Measurements from ENCODE around the gene JPH4.
A peak's percentile ranks its signal among the peaks of the same experiment; 100 is the strongest.
"Not testable (repeated sequence)": the region's sequence is repeated elsewhere in the genome, so short reads cannot be mapped to it uniquely, and the experiment has no call there.

Gene JPH4

GRCh38 chr14:23612802-23613201 lies 34.2 kb upstream of the JPH4 start:
- ATAC-seq (no peak), DNase-seq (ENCODE audit: low spot score in 2 of 2) (no peak)
- H3K4me1 Mint-ChIP-seq: peaks cover 30% of the 10 kb centered on the region
- H3K27ac Mint-ChIP-seq: no peak overlapping the region
- no peaks in the 10 kb centered on the region for H3K36me3 Mint-ChIP-seq
- H3K4me3 Mint-ChIP-seq: no peak overlapping the region
- peaks cover 5% of the 10 kb centered on the region for H3K9me3 Mint-ChIP-seq

GRCh38 chr14:23612354-23612732 lies 33.8 kb upstream of the JPH4 start:
- peaks cover 33% of the 10 kb centered on the region for H3K4me1 Mint-ChIP-seq
- H3K9me3 Mint-ChIP-seq: peaks cover 5% of the 10 kb centered on the region
- H3K4me3 Mint-ChIP-seq: no peak overlapping the region
- H3K27ac Mint-ChIP-seq: no peak overlapping the region
- ATAC-seq (no peak), DNase-seq (ENCODE audit: low spot score in 2 of 2) (no peak)
- no peaks in the 10 kb centered on the region for H3K36me3 Mint-ChIP-seq

DNA sequence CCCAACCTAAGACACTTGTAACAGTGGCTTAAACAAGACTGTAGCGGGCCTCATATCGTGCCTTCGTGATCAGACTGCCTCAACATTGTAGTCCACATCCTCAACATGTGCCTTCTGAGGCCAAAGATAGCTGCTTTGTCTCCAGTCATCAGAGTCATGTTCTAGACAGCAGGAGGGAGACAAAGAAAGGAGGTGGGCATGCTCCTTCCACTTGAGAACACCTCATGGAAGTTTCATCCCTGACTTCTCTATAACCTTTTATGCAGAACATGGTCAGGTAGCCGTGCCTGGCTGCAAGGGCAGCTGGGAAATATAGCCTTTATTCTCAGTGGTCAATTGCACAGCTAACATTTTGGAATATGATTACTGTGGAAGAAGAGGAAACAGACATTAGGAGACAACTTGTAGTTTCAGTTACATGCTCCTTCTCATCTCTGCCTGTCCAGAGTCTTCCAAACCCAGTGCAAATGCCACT lies 32.3 kb upstream of the JPH4 start:
- no peak for DNase-seq (ENCODE audit: low spot score in 2 of 2)
- H3K36me3 Mint-ChIP-seq: no peaks in the 10 kb centered on the region
- peaks cover 5% of the 10 kb centered on the region for H3K9me3 Mint-ChIP-seq
- ATAC-seq: no peak
- H3K27ac Mint-ChIP-seq: peak overlapping the region; percentile 96
- no peak overlapping the region for H3K4me3 Mint-ChIP-seq
- peaks cover 47% of the 10 kb centered on the region for H3K4me1 Mint-ChIP-seq

- Mint-ChIP-seq H3K36me3 (no peaks in the 10 kb centered on the region), H3K4me3 (peak overlapping the region; percentile 43), H3K9me3 (peaks cover 5% of the 10 kb centered on the region), H3K4me1 (peaks cover 53% of the 10 kb centered on the region), H3K27ac (peak overlapping the region; percentile 96)
- DNase-seq (ENCODE audit: low spot score in 2 of 2) (no peak), ATAC-seq (no peak)
These were observed 31.7 kb upstream of the JPH4 start for GRCh38 chr14:23610090-23610814.

DNA sequence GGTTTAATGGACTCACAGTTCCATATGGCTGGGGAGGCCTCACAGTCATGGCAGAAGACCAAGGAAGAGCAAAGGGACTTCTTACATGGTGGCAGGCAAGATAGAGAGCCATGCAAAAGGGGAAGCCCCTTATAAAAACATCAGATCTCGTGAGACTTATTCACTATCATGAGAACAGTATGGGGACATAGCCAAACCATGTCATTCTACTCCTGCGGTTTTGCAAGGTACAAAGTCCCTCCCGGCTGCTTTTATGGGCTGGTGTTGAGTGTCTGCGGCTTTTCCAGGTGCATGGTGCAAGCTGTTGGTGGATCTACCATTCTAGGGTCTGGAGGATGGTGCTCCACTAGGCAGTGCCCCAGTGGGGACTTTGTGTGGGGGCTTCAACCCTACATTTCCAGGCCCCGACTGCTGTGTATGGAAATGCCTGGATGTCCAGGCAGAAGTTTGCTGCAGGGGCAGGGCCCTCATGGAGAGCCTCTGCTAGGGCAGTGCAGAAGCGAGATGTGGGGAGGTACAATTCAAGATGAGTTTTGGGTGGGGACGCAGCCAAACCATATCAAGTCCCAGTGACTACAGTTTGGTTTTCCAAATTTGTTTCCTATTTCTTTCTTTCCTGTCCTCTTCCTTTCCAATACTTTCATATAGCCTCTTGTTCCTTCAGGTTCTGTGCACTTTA lies 31.0 kb upstream of the JPH4 start:
- not testable (repeated sequence) for H3K36me3 Mint-ChIP-seq; DNase-seq (ENCODE audit: low spot score in 2 of 2); H3K9me3 Mint-ChIP-seq; ATAC-seq
- H3K4me1 Mint-ChIP-seq: peaks cover 56% of the 10 kb centered on the region
- H3K4me3 Mint-ChIP-seq: peak overlapping the region; percentile 43
- peak overlapping the region; percentile 96 for H3K27ac Mint-ChIP-seq

DNA sequence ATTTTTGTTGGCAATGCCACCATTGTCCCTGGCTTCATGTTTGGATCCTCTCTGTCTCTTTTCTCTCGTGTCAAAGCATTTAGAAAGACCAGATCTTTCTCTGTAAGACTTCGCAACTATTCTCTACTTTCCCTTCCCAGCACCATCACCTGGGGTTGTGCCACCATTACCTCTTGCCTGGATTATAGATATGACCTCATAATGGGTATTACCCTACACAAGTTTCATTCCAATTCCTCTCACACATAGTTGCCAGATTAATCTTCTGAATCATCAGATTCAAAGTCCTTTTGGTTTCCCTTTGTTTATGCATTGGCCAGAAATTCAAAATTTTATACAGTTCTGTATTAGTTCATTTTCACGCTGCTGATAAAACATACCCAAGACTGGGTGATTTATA lies 30.4 kb upstream of the JPH4 start:
- Mint-ChIP-seq H3K27ac (peak overlapping the region; percentile 96), H3K4me3 (no peak overlapping the region), H3K4me1 (peaks cover 51% of the 10 kb centered on the region), H3K9me3 (peaks cover 5% of the 10 kb centered on the region), H3K36me3 (no peaks in the 10 kb centered on the region)
- no peak for ATAC-seq
- DNase-seq (ENCODE audit: low spot score in 2 of 2): no peak

GRCh38 chr14:23608454-23608853 lies 29.9 kb upstream of the JPH4 start:
- no peak overlapping the region for H3K4me3 Mint-ChIP-seq
- peaks cover 5% of the 10 kb centered on the region for H3K9me3 Mint-ChIP-seq
- no peaks in the 10 kb centered on the region for H3K36me3 Mint-ChIP-seq
- ATAC-seq: no peak
- peak overlapping the region; percentile 96 for H3K27ac Mint-ChIP-seq
- no peak for DNase-seq (ENCODE audit: low spot score in 2 of 2)
- H3K4me1 Mint-ChIP-seq: peaks cover 47% of the 10 kb centered on the region

DNA sequence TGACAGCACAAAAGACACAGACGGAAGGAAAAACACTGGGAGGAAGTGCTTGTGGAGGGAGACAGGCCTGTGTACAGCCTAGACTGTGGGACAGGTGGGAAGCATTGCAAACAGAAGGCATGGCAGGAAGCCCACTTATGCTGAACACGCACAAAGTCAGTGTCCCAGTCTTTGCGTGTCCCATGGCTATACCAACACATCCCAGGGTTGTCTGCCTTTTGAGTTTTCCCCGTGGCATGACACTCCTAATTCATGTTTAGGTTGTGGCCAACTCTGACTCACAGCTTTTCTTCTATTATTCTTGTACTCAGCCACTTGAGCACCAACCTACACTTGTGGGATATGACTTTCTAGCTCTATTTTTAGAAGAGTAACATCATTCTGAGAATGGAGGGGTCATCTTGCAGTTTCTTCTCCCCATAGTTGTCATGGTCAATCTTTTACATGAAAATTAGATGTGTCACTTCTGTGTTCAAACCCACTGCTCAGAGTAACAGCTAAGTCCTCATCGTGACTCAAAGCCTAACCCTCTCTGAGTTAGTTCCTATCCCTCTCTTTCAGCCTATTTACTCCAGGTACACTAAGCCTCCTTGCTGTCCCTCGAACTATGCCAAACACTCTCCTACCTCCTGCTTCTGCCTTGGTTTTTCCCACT lies 27.5 kb upstream of the JPH4 start:
- peak overlapping the region; percentile 86 for H3K27ac Mint-ChIP-seq
- H3K4me1 Mint-ChIP-seq: peaks cover 60% of the 10 kb centered on the region

DNA sequence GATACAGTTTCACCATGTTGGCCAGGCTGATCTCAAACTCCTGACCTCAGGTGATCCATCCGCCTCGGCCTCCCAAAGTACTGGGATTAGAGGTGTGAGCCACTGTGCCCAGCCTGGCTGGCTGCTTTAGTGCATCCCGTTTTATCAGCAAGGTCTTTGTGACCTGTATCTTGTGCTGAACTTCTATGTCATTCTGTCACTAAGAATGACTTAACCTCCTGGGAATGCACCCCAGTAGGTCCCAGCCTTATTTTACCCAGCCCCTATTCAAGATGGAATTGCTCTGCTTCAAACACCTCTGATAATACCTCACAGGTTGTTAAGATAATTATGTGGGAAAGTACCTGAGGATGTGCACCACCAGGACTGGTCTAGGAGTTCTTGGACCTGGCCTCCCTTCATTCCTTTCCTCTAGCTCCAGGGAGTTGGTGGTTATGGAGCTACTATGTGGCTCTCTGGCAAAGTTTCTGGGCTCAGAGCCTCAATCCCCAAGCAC lies 26.1 kb upstream of the JPH4 start:
- H3K4me1 Mint-ChIP-seq: peaks cover 51% of the 10 kb centered on the region
- no peak for ATAC-seq
- H3K27ac Mint-ChIP-seq: peak overlapping the region; percentile 86
- peaks cover 5% of the 10 kb centered on the region for H3K9me3 Mint-ChIP-seq
- H3K36me3 Mint-ChIP-seq: no peaks in the 10 kb centered on the region
- no peak overlapping the region for H3K4me3 Mint-ChIP-seq
- DNase-seq (ENCODE audit: low spot score in 2 of 2): no peak

More for the DNA sequence above, 27.5 kb upstream of the JPH4 start:
- DNase-seq (ENCODE audit: low spot score in 2 of 2): peak in 1 of 2 donors; percentile 70
- Mint-ChIP-seq H3K36me3 (no peaks in the 10 kb centered on the region), H3K9me3 (peaks cover 5% of the 10 kb centered on the region), H3K4me3 (peak overlapping the region; percentile 27)
- ATAC-seq: peak; percentile 97

GRCh38 chr14:23604148-23604547 lies 25.6 kb upstream of the JPH4 start:
- no peak for ATAC-seq
- Mint-ChIP-seq H3K27ac (no peak overlapping the region), H3K4me1 (peaks cover 48% of the 10 kb centered on the region), H3K4me3 (no peak overlapping the region), H3K36me3 (no peaks in the 10 kb centered on the region), H3K9me3 (peaks cover 7% of the 10 kb centered on the region)
- DNase-seq (ENCODE audit: low spot score in 2 of 2): no peak

DNA sequence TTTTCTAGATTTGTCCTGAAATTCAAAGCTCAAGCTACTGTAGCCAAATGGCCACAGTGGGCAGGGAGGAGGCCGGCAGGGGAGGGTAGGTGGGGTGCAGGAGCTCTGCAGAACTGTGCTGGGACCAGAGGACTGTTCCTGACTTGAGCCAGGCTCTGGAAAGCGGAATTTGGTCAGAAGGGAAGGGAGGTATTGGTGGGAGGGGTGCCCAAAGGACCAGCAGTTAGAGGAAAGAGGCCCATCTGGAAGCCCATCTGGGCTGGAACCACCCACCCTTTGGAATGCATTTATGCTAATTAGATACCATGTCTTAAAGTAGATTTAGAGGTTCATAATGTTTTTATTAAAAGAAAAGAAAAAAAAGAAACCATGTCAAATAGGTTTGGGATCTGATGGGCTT lies 24.5 kb upstream of the JPH4 start:
- H3K36me3 Mint-ChIP-seq: no peaks in the 10 kb centered on the region
- H3K4me1 Mint-ChIP-seq: peaks cover 40% of the 10 kb centered on the region
- peak overlapping the region; percentile 63 for H3K27ac Mint-ChIP-seq
- peaks cover 3% of the 10 kb centered on the region for H3K9me3 Mint-ChIP-seq
- ATAC-seq (no peak), DNase-seq (ENCODE audit: low spot score in 2 of 2) (no peak)
- no peak overlapping the region for H3K4me3 Mint-ChIP-seq

GRCh38 chr14:23602181-23603095 lies 23.8 kb upstream of the JPH4 start:
- H3K27ac Mint-ChIP-seq: peak overlapping the region; percentile 63
- no peak overlapping the region for H3K4me3 Mint-ChIP-seq
- no peaks in the 10 kb centered on the region for H3K36me3 Mint-ChIP-seq
- peaks cover 3% of the 10 kb centered on the region for H3K9me3 Mint-ChIP-seq
- ATAC-seq (no peak), DNase-seq (ENCODE audit: low spot score in 2 of 2) (no peak)
- peaks cover 38% of the 10 kb centered on the region for H3K4me1 Mint-ChIP-seq

DNA sequence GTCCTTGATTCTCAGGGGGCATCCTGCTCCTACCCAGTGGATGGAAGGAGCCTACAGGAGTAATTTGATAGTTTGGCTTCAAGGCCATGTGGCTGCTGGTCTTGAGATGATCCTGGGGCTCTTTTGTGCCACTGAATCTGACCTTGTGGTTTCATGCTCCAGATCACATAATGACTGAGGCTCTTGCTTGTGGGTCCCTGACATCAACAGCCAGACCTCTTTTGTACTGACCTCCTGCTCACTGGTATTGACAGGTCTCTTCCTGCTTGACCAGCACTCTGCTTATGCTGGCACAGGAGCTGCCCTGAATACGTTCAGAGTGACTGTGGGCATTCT lies 23.2 kb upstream of the JPH4 start:
- H3K27ac Mint-ChIP-seq: peak overlapping the region; percentile 63
- H3K4me3 Mint-ChIP-seq: no peak overlapping the region
- peaks cover 32% of the 10 kb centered on the region for H3K4me1 Mint-ChIP-seq
- peaks cover 3% of the 10 kb centered on the region for H3K9me3 Mint-ChIP-seq
- H3K36me3 Mint-ChIP-seq: no peaks in the 10 kb centered on the region
- DNase-seq (ENCODE audit: low spot score in 2 of 2) (no peak), ATAC-seq (no peak)

DNA sequence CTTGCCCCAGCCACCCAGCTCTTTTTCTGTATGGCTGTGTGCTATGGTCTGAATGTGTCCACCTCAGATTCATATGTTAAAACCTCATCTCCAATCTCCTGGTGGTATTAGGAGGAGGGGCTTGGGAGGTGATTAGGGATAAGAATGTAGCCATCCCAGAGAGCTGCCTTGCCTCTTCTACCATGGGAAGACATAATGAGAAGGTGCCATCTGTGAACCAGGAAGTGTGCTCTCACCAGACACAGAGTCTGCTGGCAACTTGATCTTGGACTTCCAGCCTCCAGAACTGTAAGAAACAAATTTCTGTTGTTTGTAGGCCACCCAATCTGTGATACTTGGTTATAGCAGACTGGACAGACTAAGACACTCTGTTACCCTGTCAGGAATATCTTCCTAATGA lies 22.8 kb upstream of the JPH4 start:
- no peak for ATAC-seq
- Mint-ChIP-seq H3K9me3 (peaks cover 3% of the 10 kb centered on the region), H3K4me1 (peaks cover 28% of the 10 kb centered on the region), H3K36me3 (no peaks in the 10 kb centered on the region), H3K27ac (peak overlapping the region; percentile 63), H3K4me3 (no peak overlapping the region)
- no peak for DNase-seq (ENCODE audit: low spot score in 2 of 2)

GRCh38 chr14:23600806-23601205 lies 22.2 kb upstream of the JPH4 start:
- peaks cover 23% of the 10 kb centered on the region for H3K4me1 Mint-ChIP-seq
- DNase-seq (ENCODE audit: low spot score in 2 of 2): no peak
- ATAC-seq: no peak
- no peak overlapping the region for H3K27ac Mint-ChIP-seq
- H3K9me3 Mint-ChIP-seq: peaks cover 3% of the 10 kb centered on the region
- H3K36me3 Mint-ChIP-seq: no peaks in the 10 kb centered on the region
- no peak overlapping the region for H3K4me3 Mint-ChIP-seq

All from stimulated activated effector memory CD8-positive, alpha-beta T cell treated with anti-CD3 and anti-CD28 coated beads, Interleukin-12 subunit alpha, Interleukin-12 subunit beta, amount 100 ng/mL, for 72 hours (primary cell).